GM10847 (cell line): Measurements from ENCODE around the gene CSNK1A1.

Experiments
- POLR2A ChIP-seq: IDR thresholded peaks from 2 replicates; pipeline ENCODE4 v1.6.1; 2011; ENCODE audit not compliant: insufficient read length; ENCODE audit errors: extremely low read depth

Gene CSNK1A1

DNA sequence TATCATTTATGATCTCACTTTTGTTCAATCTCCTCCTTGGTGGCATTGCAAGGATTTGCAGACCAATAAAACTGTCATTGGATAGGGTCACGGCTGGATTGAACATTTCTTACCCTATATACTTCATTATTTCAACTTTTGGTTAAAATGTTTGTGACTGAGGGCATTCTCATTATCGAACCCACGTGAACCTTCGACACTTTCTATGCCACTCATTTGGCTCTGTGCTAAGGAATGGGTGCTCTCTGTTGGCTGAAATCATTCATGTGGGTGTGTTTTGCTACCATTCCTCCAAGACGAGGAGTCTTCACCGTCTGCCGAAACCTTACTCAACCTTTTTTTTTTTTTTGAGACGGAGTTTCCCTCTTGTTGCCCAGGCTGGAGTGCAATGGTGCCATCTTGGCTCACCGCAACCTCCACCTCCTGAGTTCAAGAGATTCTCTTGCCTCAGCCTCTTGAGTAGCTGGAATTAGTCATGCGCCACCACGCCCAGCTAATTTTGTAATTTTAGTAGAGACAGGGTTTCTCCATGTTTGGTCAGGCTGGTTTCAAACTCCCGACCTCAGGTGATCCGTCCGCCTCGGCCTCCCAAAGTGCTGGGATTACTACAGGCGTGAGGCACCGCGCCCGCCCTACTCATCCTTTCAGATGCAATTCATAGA, 62.5 kb downstream of the CSNK1A1 start:
- TF ChIP-seq POLR2A, result no peak

DNA sequence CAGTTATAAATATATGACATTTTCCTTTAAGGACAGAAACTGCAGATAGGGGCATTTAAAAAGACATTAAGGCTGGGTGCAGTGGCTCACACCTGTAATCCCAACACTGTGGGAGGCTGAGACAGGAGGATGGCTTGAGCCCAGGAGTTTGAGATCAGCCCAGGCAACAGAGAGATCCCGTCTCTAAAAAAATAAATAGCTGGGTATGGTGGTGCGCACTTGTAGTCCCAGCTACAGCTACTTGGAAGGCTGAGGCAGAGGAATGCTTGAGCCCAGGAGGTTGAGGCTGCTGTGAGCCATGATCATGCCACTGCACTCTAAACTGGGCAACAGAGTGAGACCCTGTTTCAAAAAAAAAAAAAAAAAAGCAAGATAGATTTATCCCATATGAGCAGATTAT, 63.6 kb downstream of the CSNK1A1 start:
- TF ChIP-seq POLR2A, result no peak

- no peak for TF ChIP-seq POLR2A
Observed at GRCh38 chr5:149486726-149487635, 64.3 kb downstream of the CSNK1A1 start.

- no peak for TF ChIP-seq POLR2A
Observed at GRCh38 chr5:149485655-149486615, 65.3 kb downstream of the CSNK1A1 start.

DNA sequence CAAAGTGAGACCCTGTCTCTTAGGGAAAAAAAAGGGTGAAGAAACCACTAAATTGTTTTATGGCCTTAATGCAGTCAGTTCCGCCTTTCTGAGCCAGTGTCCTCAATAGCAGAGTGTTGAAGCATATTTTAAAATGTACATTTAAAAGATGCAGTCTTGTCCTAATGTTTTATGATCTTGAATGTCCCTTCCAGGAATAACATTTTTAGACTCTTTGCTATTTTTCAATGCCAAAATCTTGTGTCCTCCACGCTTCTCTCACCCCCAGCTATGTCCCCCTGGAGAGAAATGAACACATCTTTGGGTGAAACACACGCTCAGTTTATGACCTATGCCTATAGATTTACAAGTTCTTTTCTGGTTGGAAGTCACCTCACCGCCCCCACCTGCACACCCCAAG, 69.8 kb downstream of the CSNK1A1 start:
- no peak for TF ChIP-seq POLR2A

GRCh38 chr5:149478761-149479160, 72.5 kb downstream of the CSNK1A1 start:
- TF ChIP-seq POLR2A, result no peak

GRCh38 chr5:149475777-149476176, 75.5 kb downstream of the CSNK1A1 start:
- TF ChIP-seq POLR2A, result no peak

- no peak for TF ChIP-seq POLR2A
Observed at GRCh38 chr5:149474198-149474597, 77.0 kb downstream of the CSNK1A1 start.

DNA sequence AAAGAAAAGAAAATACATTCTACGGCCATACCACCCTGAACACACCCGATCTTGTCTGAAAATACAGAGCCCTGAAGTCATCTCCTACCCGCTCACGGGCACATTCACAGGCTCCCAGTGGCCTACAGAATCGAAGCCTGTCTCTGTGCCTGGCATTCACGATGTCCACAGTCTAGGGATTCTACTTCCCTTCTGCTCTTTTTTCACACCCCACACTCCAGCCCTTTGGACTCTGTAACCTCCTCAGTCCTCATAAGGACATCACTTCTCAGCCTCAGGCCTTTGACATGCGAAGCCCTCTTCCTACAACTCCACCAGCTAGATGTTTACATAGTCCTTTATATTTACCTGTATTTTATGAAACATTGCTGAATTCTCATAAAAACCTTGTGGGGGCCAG, 77.8 kb downstream of the CSNK1A1 start:
- no peak for TF ChIP-seq POLR2A

DNA sequence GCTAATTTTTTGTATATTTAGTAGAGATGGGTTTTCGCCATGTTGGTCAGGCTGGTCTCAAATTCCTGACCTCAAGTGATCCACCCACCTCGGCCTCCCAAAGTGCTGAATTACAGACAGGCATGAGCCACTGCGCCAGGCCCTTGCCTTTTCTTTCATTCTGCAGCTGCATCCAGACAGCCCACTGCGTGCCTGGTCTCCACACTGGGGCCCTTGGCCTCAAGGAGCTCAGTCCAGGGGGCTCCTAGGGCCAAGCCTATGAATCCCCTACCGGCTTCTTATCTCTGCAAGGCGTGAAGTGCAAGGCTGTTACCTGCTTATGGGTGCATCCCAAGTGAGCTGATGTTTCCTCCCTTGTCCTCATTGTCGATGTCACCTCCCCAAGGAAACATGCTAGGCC, 78.8 kb downstream of the CSNK1A1 start:
- no peak for TF ChIP-seq POLR2A

- TF ChIP-seq POLR2A, result no peak
Observed at GRCh38 chr5:149471406-149472183, 79.6 kb downstream of the CSNK1A1 start.

GRCh38 chr5:149470942-149471341, 80.3 kb downstream of the CSNK1A1 start:
- no peak for TF ChIP-seq POLR2A

DNA sequence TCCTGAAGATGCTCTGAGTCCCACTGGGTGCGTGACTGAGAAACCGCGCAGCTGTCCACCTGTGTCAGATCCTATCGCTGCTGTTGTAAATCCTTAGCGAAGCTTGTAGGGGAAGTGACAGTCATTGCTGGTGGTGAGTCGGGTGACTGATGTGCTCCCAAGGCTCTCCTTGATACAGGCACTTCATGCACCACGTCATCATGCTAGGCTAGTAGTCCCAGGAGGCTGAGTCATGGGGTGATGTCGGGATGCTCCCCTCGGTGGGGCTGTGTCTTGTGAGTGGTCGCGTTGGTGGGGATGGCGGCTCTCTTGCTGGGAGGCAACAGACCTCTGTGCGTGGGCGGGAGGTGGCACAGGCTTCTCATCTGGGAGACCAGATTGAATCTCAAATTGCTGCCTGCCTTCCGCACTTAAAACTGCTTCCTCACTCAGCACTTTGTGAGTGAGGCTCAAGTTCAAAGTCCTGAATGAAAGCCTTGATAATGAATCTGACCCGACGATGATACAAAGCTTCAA, 84.7 kb downstream of the CSNK1A1 start:
- TF ChIP-seq POLR2A, result no peak

DNA sequence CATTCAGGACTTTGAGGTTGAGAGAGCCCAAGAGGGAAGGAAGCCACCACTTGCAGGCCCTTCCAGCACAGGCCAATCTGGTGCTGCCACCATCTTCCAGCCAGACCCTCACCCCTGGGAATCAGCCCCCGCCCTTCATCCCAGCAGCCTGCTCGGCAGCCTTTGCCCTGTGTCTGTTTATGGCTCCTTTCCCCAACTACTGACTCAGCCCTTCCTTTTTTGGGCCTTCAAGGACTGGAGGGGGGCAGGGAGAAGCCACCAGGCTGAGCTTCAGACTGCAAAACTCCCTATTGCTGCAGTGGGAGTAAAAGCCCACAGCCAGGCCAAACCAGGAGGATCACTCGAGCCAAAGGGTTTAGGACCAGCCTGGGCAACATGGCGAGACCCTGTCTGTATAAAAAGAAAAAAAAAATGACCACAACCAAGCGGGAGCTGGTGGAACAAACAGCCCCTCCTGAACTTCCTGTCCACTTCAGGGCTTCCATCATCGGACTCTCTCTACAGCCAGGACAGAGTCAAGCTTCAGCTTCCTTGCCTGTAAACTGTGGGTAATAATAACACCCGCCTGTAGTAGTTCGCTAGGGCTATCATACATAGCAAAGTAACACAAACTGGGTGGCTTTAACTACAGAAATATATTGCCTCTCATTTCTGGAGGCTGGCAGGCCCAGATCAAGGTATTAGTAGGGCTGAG, 86.3 kb downstream of the CSNK1A1 start:
- no peak for TF ChIP-seq POLR2A
